HEK293 (cell line): ENCODE measurements around the gene LCN12.

ENCODE experiments used
- BCL11A ChIP-seq: fragments of 450-650 bp; formaldehyde crosslinking; IDR thresholded peaks from 2 replicates; pipeline ENCODE4 v1.5.1; 2016; ENCODE audit warnings: low read depth, missing biosample characterization, missing genetic modification characterization
- GLI2 ChIP-seq: fragments of 450-650 bp; formaldehyde crosslinking; IDR thresholded peaks from 2 replicates; pipeline ENCODE4; 2017; ENCODE audit warnings: missing biosample characterization, missing genetic modification characterization, low read depth, borderline replicate concordance
- GLIS2 ChIP-seq: fragments of 450-650 bp; formaldehyde crosslinking; IDR thresholded peaks from 2 replicates; pipeline ENCODE4 v1.5.1; 2016; ENCODE audit warnings: missing biosample characterization, missing genetic modification characterization
- KLF1 ChIP-seq: fragments of 450-650 bp; formaldehyde crosslinking; IDR thresholded peaks from 2 replicates; pipeline ENCODE4 v1.5.1; 2016; ENCODE audit warnings: missing biosample characterization, missing genetic modification characterization
- KLF8 ChIP-seq: fragments of 450-650 bp; formaldehyde crosslinking; IDR thresholded peaks from 2 replicates; pipeline ENCODE4 v1.5.1; 2016; ENCODE audit warnings: missing biosample characterization, missing genetic modification characterization
- ZBTB20 ChIP-seq: fragments of 450-650 bp; formaldehyde crosslinking; IDR thresholded peaks from 2 replicates; pipeline ENCODE4 v1.5.1; 2016; ENCODE audit warnings: missing biosample characterization, missing genetic modification characterization
- ZBTB8A ChIP-seq: fragments of 450-650 bp; formaldehyde crosslinking; IDR thresholded peaks from 2 replicates; pipeline ENCODE4 v1.5.1; 2016; ENCODE audit warnings: missing biosample characterization, missing genetic modification characterization
- ZFHX2 ChIP-seq: fragments of 450-650 bp; formaldehyde crosslinking; conservative IDR thresholded peaks from 2 replicates; pipeline ENCODE4 v1.5.1; 2016; ENCODE audit warnings: missing biosample characterization, missing genetic modification characterization
- ZFP69B ChIP-seq: fragments of 450-650 bp; formaldehyde crosslinking; IDR thresholded peaks from 2 replicates; pipeline ENCODE4 v1.5.1; 2016; ENCODE audit warnings: missing biosample characterization, missing genetic modification characterization
- ZNF155 ChIP-seq: fragments of 450-650 bp; formaldehyde crosslinking; IDR thresholded peaks from 2 replicates; pipeline ENCODE4 v1.5.1; 2016; ENCODE audit warnings: missing biosample characterization, missing genetic modification characterization
- ZNF16 ChIP-seq: fragments of 450-650 bp; formaldehyde crosslinking; IDR thresholded peaks from 2 replicates; pipeline ENCODE4 v1.5.1; 2016; ENCODE audit warnings: low read depth, missing biosample characterization, missing genetic modification characterization
- ZNF202 ChIP-seq: fragments of 450-650 bp; formaldehyde crosslinking; IDR thresholded peaks from 2 replicates; pipeline ENCODE4 v1.5.1; 2016; ENCODE audit warnings: missing biosample characterization, missing genetic modification characterization, borderline replicate concordance
- ZNF24 ChIP-seq: fragments of 450-650 bp; formaldehyde crosslinking; IDR thresholded peaks from 2 replicates; pipeline ENCODE4 v1.5.1; 2016; ENCODE audit warnings: missing biosample characterization, missing genetic modification characterization
- ZNF341 ChIP-seq: fragments of 450-650 bp; formaldehyde crosslinking; IDR thresholded peaks from 2 replicates; pipeline ENCODE4; 2016; ENCODE audit warnings: low read depth, missing biosample characterization, missing genetic modification characterization
- ZNF350 ChIP-seq: fragments of 450-650 bp; formaldehyde crosslinking; IDR thresholded peaks from 2 replicates; pipeline ENCODE4 v1.5.0; 2017; ENCODE audit warnings: missing biosample characterization, mild to moderate bottlenecking, missing genetic modification characterization
- ZNF391 ChIP-seq: fragments of 450-650 bp; formaldehyde crosslinking; IDR thresholded peaks from 2 replicates; pipeline ENCODE4 v1.5.1; 2016; ENCODE audit warnings: low read depth, missing biosample characterization, missing genetic modification characterization, borderline replicate concordance
- ZNF433 ChIP-seq: fragments of 450-650 bp; formaldehyde crosslinking; IDR thresholded peaks from 2 replicates; pipeline ENCODE4 v1.5.1; 2016; ENCODE audit warnings: missing biosample characterization, missing genetic modification characterization, low read depth
- ZNF473 ChIP-seq: fragments of 450-650 bp; formaldehyde crosslinking; IDR thresholded peaks from 2 replicates; pipeline ENCODE4 v1.5.1; 2017; ENCODE audit warnings: missing biosample characterization, missing genetic modification characterization
- ZNF596 ChIP-seq: fragments of 450-650 bp; IDR thresholded peaks from 2 replicates; pipeline ENCODE4 v1.5.0; 2018; ENCODE audit warnings: missing biosample characterization, mild to moderate bottlenecking, missing genetic modification characterization, moderate library complexity
- ZNF600 ChIP-seq: fragments of 450-650 bp; formaldehyde crosslinking; IDR thresholded peaks from 2 replicates; pipeline ENCODE4 v1.5.1; 2016; ENCODE audit warnings: missing biosample characterization, missing genetic modification characterization
- ZNF629 ChIP-seq: fragments of 450-650 bp; formaldehyde crosslinking; IDR thresholded peaks from 2 replicates; pipeline ENCODE4 v1.5.1; 2017; ENCODE audit warnings: missing biosample characterization, missing genetic modification characterization
- TF ChIP-seq, protein P1 (sequence below): fragments of 450-650 bp; formaldehyde crosslinking; IDR thresholded peaks from 2 replicates; pipeline ENCODE4 v1.5.1; 2016; ENCODE audit warnings: missing biosample characterization, missing genetic modification characterization
- TF ChIP-seq, protein P2 (sequence below): fragments of 450-650 bp; formaldehyde crosslinking; IDR thresholded peaks from 2 replicates; pipeline ENCODE4 v1.5.1; 2016; ENCODE audit warnings: missing biosample characterization, missing genetic modification characterization
- TF ChIP-seq, protein P3 (sequence below): fragments of 450-650 bp; formaldehyde crosslinking; IDR thresholded peaks from 2 replicates; pipeline ENCODE4 v1.5.1; 2016; ENCODE audit warnings: missing biosample characterization, missing genetic modification characterization
- TF ChIP-seq, protein P4 (sequence below): fragments of 450-650 bp; formaldehyde crosslinking; IDR thresholded peaks from 2 replicates; pipeline ENCODE4 v1.5.1; 2016; ENCODE audit warnings: missing biosample characterization, missing genetic modification characterization
- TF ChIP-seq, protein P5 (sequence below): fragments of 450-650 bp; formaldehyde crosslinking; IDR thresholded peaks from 2 replicates; pipeline ENCODE4 v1.5.1; 2016; ENCODE audit warnings: missing biosample characterization, missing genetic modification characterization
- TF ChIP-seq, protein P6 (sequence below): fragments of 450-650 bp; formaldehyde crosslinking; IDR thresholded peaks from 2 replicates; pipeline ENCODE4; 2016; ENCODE audit warnings: missing biosample characterization, missing genetic modification characterization

LCN12 gene

DNA sequence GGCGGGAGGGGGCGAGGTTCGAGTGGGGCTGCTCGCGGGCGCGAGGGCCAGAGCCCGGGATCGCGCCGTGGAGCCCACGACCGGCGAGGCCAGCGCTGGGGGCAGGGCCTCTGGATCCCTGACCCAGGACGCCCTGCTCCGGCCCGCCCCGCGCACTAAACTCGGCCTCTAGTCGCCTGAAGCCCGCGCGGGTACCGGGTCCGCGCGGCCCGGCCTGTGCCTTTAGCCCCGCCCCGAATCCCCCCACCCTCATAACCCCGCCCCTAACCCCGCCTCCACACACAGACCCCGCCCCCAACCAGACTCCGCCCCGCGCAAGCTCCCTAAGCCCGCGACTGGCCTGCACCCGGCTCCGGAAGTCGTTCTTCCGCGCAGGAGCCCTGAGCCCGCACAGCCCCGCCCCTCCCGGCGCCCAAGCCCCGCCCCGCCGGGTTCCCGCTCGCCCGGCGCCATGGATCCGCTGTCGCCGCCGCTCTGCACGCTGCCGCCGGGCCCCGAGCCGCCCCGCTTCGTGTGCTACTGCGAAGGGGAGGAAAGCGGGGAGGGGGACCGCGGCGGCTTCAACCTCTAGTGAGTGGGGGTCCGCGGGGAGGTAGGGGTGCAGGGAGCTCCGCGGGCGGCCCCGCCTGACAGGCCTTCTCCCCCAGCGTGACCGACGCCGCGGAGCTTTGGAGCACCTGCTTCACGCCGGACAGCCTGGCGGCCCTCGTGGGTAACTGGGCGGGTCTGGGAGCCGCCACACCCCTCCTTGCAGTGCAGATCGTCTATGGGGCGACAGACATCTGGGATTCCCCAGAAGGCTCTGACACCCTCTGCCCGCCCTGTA lies 40.1 kb downstream of the LCN12 start, which contains the start of gene PAXX (continued):
- TF ChIP-seq, protein P1, sequence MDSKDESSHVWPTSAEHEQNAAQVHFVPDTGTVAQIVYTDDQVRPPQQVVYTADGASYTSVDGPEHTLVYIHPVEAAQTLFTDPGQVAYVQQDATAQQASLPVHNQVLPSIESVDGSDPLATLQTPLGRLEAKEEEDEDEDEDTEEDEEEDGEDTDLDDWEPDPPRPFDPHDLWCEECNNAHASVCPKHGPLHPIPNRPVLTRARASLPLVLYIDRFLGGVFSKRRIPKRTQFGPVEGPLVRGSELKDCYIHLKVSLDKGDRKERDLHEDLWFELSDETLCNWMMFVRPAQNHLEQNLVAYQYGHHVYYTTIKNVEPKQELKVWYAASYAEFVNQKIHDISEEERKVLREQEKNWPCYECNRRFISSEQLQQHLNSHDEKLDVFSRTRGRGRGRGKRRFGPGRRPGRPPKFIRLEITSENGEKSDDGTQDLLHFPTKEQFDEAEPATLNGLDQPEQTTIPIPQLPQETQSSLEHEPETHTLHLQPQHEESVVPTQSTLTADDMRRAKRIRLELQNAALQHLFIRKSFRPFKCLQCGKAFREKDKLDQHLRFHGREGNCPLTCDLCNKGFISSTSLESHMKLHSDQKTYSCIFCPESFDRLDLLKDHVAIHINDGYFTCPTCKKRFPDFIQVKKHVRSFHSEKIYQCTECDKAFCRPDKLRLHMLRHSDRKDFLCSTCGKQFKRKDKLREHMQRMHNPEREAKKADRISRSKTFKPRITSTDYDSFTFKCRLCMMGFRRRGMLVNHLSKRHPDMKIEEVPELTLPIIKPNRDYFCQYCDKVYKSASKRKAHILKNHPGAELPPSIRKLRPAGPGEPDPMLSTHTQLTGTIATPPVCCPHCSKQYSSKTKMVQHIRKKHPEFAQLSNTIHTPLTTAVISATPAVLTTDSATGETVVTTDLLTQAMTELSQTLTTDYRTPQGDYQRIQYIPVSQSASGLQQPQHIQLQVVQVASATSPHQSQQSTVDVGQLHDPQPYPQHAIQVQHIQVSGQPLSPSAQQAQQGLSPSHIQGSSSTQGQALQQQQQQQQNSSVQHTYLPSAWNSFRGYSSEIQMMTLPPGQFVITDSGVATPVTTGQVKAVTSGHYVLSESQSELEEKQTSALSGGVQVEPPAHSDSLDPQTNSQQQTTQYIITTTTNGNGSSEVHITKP: no peak; the same call in 1 of the 2 replicates
- TF ChIP-seq ZNF16 (tag by site-specific recombination) (no peak), ZNF391 (tag by site-specific recombination) (peak; percentile 51; the same call in 1 of the 2 replicates), ZBTB20 (tag by site-specific recombination) (peak; percentile 93), ZNF596 (tag by site-specific recombination) (no peak), ZBTB8A (tag by site-specific recombination) (peak; percentile 70; the same call in 1 of the 2 replicates), ZNF473 (tag by site-specific recombination) (no peak), ZNF600 (tag by site-specific recombination) (peak; percentile 81), KLF1 (peak; percentile 89), GLIS2 (no peak; the same call in 1 of the 2 replicates), ZFHX2 (0 out of 2 replicates have a peak, but pooled peaks have one; percentile 7), ZNF433 (tag by site-specific recombination) (no peak), BCL11A (tag by site-specific recombination) (0 out of 2 replicates have a peak, but pooled peaks have one; percentile 12), GLI2 (tag by site-specific recombination) (no peak), ZNF350 (tag by site-specific recombination) (no peak), ZNF341 (peak; percentile 35; the same call in 1 of the 2 replicates), KLF8 (tag by site-specific recombination) (peak; percentile 85), ZNF24 (0 out of 2 replicates have a peak, but pooled peaks have one; percentile 56), ZFP69B (tag by site-specific recombination) (peak; percentile 79), ZNF629 (tag by site-specific recombination) (no peak; the same call in 1 of the 2 replicates), ZNF202 (tag by site-specific recombination) (no peak), ZNF155 (tag by site-specific recombination) (no peak)
- TF ChIP-seq, protein P2, sequence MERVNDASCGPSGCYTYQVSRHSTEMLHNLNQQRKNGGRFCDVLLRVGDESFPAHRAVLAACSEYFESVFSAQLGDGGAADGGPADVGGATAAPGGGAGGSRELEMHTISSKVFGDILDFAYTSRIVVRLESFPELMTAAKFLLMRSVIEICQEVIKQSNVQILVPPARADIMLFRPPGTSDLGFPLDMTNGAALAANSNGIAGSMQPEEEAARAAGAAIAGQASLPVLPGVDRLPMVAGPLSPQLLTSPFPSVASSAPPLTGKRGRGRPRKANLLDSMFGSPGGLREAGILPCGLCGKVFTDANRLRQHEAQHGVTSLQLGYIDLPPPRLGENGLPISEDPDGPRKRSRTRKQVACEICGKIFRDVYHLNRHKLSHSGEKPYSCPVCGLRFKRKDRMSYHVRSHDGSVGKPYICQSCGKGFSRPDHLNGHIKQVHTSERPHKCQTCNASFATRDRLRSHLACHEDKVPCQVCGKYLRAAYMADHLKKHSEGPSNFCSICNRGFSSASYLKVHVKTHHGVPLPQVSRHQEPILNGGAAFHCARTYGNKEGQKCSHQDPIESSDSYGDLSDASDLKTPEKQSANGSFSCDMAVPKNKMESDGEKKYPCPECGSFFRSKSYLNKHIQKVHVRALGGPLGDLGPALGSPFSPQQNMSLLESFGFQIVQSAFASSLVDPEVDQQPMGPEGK: peak; percentile 68; the same call in 1 of the 2 replicates
- TF ChIP-seq, protein P3, sequence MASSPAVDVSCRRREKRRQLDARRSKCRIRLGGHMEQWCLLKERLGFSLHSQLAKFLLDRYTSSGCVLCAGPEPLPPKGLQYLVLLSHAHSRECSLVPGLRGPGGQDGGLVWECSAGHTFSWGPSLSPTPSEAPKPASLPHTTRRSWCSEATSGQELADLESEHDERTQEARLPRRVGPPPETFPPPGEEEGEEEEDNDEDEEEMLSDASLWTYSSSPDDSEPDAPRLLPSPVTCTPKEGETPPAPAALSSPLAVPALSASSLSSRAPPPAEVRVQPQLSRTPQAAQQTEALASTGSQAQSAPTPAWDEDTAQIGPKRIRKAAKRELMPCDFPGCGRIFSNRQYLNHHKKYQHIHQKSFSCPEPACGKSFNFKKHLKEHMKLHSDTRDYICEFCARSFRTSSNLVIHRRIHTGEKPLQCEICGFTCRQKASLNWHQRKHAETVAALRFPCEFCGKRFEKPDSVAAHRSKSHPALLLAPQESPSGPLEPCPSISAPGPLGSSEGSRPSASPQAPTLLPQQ (tag by site-specific recombination): peak; percentile 93
- TF ChIP-seq, protein P4, sequence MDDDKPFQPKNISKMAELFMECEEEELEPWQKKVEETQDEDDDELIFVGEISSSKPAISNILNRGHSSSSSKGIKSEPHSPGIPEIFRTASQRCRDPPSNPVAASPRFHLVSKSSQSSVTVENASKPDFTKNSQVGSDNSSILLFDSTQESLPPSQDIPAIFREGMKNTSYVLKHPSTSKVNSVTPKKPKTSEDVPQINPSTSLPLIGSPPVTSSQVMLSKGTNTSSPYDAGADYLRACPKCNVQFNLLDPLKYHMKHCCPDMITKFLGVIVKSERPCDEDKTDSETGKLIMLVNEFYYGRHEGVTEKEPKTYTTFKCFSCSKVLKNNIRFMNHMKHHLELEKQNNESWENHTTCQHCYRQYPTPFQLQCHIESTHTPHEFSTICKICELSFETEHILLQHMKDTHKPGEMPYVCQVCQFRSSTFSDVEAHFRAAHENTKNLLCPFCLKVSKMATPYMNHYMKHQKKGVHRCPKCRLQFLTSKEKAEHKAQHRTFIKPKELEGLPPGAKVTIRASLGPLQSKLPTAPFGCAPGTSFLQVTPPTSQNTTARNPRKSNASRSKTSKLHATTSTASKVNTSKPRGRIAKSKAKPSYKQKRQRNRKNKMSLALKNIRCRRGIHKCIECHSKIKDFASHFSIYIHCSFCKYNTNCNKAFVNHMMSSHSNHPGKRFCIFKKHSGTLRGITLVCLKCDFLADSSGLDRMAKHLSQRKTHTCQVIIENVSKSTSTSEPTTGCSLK (tag by site-specific recombination): no peak
- TF ChIP-seq, protein P5, sequence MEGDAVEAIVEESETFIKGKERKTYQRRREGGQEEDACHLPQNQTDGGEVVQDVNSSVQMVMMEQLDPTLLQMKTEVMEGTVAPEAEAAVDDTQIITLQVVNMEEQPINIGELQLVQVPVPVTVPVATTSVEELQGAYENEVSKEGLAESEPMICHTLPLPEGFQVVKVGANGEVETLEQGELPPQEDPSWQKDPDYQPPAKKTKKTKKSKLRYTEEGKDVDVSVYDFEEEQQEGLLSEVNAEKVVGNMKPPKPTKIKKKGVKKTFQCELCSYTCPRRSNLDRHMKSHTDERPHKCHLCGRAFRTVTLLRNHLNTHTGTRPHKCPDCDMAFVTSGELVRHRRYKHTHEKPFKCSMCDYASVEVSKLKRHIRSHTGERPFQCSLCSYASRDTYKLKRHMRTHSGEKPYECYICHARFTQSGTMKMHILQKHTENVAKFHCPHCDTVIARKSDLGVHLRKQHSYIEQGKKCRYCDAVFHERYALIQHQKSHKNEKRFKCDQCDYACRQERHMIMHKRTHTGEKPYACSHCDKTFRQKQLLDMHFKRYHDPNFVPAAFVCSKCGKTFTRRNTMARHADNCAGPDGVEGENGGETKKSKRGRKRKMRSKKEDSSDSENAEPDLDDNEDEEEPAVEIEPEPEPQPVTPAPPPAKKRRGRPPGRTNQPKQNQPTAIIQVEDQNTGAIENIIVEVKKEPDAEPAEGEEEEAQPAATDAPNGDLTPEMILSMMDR (tag by site-specific recombination): peak; percentile 33; the same call in 1 of the 2 replicates
- TF ChIP-seq, protein P6, sequence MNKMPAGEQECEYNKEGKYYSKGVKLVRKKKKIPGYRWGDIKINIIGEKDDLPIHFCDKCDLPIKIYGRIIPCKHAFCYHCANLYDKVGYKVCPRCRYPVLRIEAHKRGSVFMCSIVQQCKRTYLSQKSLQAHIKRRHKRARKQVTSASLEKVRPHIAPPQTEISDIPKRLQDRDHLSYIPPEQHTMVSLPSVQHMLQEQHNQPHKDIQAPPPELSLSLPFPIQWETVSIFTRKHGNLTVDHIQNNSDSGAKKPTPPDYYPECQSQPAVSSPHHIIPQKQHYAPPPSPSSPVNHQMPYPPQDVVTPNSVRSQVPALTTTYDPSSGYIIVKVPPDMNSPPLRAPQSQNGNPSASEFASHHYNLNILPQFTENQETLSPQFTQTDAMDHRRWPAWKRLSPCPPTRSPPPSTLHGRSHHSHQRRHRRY (tag by site-specific recombination): no peak
